GM21717 (cell line): ENCODE data around the gene C4orf54.

Experiments used
- ATAC-seq: cut with Tn5 transposase; IDR thresholded peaks from one replicate; pipeline ENCODE4 v1.9.1; 2021; ENCODE audit warnings: mild to moderate bottlenecking, moderate library complexity; ENCODE audit not compliant: unreplicated experiment

Gene C4orf54

GRCh38 chr4:99657798-99658197 is at the start of gene C4orf54:
Gene C4orf54 (minus strand): TSS chr4:99657828. CDS start chr4:99654648, 3,180 bp downstream.
- no peak for ATAC-seq

- ATAC-seq, result no peak
Observed at GRCh38 chr4:99705891-99706290, 48.3 kb upstream of the C4orf54 start.

- no peak for ATAC-seq
Observed at GRCh38 chr4:99696801-99697200, 39.2 kb upstream of the C4orf54 start.

GRCh38 chr4:99693140-99693539 is 35.5 kb upstream of the C4orf54 start:
- no peak for ATAC-seq

GRCh38 chr4:99690990-99691389 is 33.4 kb upstream of the C4orf54 start:
- no peak for ATAC-seq

GRCh38 chr4:99690472-99690871 is 32.8 kb upstream of the C4orf54 start:
- ATAC-seq, result no peak

GRCh38 chr4:99687120-99687519 is 29.5 kb upstream of the C4orf54 start:
- ATAC-seq, result no peak

- ATAC-seq, result no peak
Observed at GRCh38 chr4:99685234-99685633, 27.6 kb upstream of the C4orf54 start.

GRCh38 chr4:99683895-99684294 is 26.3 kb upstream of the C4orf54 start:
- ATAC-seq, result no peak

- ATAC-seq, result no peak
Observed at GRCh38 chr4:99679976-99680375, 22.3 kb upstream of the C4orf54 start.

GRCh38 chr4:99679204-99679603 is 21.6 kb upstream of the C4orf54 start:
- ATAC-seq, result no peak

- ATAC-seq, result no peak
Observed at GRCh38 chr4:99677161-99677560, 19.5 kb upstream of the C4orf54 start.

- no peak for ATAC-seq
Observed at GRCh38 chr4:99670409-99671073, 12.9 kb upstream of the C4orf54 start.

GRCh38 chr4:99669084-99669483 is 11.5 kb upstream of the C4orf54 start:
- ATAC-seq, result no peak

- no peak for ATAC-seq
Observed at GRCh38 chr4:99668472-99668871, 10.8 kb upstream of the C4orf54 start.

- no peak for ATAC-seq
Observed at GRCh38 chr4:99665983-99666382, 8.4 kb upstream of the C4orf54 start.

GRCh38 chr4:99664716-99665115 is 7.1 kb upstream of the C4orf54 start:
- ATAC-seq, result no peak

GRCh38 chr4:99661907-99662306 is 4.3 kb upstream of the C4orf54 start:
- no peak for ATAC-seq

GRCh38 chr4:99658666-99659065 is 1.0 kb upstream of the C4orf54 start:
- ATAC-seq, result no peak

GRCh38 chr4:99655308-99656081 is 2.1 kb downstream of the C4orf54 start:
- ATAC-seq, result no peak

GRCh38 chr4:99654361-99654761 is 3.3 kb downstream of the C4orf54 start:
- no peak for ATAC-seq

GRCh38 chr4:99653916-99654315 is 3.7 kb downstream of the C4orf54 start:
- no peak for ATAC-seq
